Neutrophil (primary cell): Measurements from ENCODE around the gene FKBP15.

Experiments
- H3K27ac ChIP-seq: fragments of 200-600 bp; sonication (generic); 2 replicates; pipeline ENCODE4 v1.5.1; 2016; ENCODE audit warnings: mild to moderate bottlenecking, moderate library complexity
- H3K27me3 ChIP-seq: fragments of 200-600 bp; sonication (generic); 2 replicates; pipeline ENCODE4 v1.6.0; 2016; ENCODE audit warnings: mild to moderate bottlenecking
- H3K36me3 ChIP-seq: fragments of 200-600 bp; sonication (generic); 2 replicates; pipeline ENCODE4 v1.5.1; 2017
- H3K4me1 ChIP-seq, 2 experiments: fragments of 200-600 bp in 1 of 2; sonication (generic) in 1 of 2; 1 replicate in 1 of 2; 2 replicates in 1 of 2; pipeline versions ENCODE4 v1.5.1 to v1.6.1; 2013 to 2016; ENCODE audit warnings: low read depth in 1 of 2, low read length in 1 of 2, mild to moderate bottlenecking in 1 of 2, moderate library complexity in 1 of 2; ENCODE audit not compliant: control insufficient read depth in 1 of 2, insufficient read depth in 1 of 2
- H3K4me3 ChIP-seq, 2 experiments: fragments of 200-600 bp in 1 of 2; sonication (generic) in 1 of 2; 1 replicate in 1 of 2; 2 replicates in 1 of 2; pipeline ENCODE4 v1.5.1; 2013 to 2016; ENCODE audit warnings: low read depth in 1 of 2, low read length in 1 of 2, mild to moderate bottlenecking in 1 of 2, moderate library complexity in 1 of 2
- H3K9me3 ChIP-seq: fragments of 200-600 bp; sonication (generic); 2 replicates; pipeline ENCODE4 v1.5.1; 2016
- TF ChIP-seq, protein P1 (sequence below): fragments of 200-600 bp; sonication (generic); IDR thresholded peaks from 2 replicates; pipeline ENCODE4 v1.5.1; 2016; ENCODE audit warnings: antibody characterized with exemption

The FKBP15 gene

DNA sequence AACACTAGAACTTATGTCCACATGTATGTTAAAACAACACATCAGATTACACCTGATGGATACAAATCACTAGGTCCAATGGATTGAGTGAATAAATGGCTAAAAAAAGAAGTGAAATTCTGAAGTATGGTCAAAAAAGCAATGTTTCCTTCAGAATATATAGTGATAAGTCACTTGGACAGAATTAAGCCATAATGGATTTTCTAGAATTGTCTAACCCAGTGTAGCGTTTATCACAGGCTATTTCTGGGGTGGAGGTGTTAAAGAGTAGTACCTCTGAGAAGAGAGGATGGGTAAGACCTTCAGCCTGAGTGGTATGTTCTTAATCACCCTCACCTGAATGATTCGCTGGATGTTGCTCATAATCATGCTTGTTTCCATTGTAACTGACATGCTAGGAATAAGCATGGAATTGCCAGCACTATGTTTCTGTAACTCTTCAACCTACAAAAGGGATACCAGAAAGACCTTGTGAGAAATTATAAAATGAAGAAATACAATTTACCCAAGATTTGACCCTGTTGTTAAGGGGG is 37.1 kb downstream of the FKBP15 start:
- TF ChIP-seq, protein P1, sequence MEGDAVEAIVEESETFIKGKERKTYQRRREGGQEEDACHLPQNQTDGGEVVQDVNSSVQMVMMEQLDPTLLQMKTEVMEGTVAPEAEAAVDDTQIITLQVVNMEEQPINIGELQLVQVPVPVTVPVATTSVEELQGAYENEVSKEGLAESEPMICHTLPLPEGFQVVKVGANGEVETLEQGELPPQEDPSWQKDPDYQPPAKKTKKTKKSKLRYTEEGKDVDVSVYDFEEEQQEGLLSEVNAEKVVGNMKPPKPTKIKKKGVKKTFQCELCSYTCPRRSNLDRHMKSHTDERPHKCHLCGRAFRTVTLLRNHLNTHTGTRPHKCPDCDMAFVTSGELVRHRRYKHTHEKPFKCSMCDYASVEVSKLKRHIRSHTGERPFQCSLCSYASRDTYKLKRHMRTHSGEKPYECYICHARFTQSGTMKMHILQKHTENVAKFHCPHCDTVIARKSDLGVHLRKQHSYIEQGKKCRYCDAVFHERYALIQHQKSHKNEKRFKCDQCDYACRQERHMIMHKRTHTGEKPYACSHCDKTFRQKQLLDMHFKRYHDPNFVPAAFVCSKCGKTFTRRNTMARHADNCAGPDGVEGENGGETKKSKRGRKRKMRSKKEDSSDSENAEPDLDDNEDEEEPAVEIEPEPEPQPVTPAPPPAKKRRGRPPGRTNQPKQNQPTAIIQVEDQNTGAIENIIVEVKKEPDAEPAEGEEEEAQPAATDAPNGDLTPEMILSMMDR: no peak
- H3K27me3 ChIP-seq: no peaks in the 10 kb centered on the region
- peaks cover 30 to 31% of the 10 kb centered on the region in 2 experiments for H3K4me1 ChIP-seq
- peaks cover 71% of the 10 kb centered on the region for H3K36me3 ChIP-seq
- no peaks in the 10 kb centered on the region for H3K9me3 ChIP-seq
- no peak overlapping the region for H3K4me3 ChIP-seq
- H3K27ac ChIP-seq: no peak overlapping the region

DNA sequence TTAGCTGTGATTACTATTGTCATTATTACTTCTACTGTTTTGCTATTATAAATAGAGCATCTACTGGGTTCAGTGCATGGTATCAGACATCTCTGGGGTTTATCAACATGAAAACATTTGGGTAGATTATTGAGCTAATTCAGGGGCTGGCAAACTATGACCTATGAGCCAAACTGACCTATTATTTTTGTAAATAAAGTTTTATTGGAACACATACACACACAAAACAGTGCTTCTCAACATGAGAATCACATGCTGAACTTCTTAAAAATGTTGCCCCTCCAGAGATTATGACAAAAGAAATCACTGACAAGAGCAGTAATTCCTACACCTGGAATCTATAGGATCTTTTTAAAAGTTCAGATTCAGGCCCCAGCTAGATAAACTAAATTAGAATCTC is 39.9 kb downstream of the FKBP15 start:
- Histone ChIP-seq H3K4me1 (peaks cover 11 to 13% of the 10 kb centered on the region in 2 experiments), H3K27me3 (no peaks in the 10 kb centered on the region), H3K36me3 (peaks cover 91% of the 10 kb centered on the region), H3K27ac (no peak overlapping the region), H3K9me3 (no peaks in the 10 kb centered on the region), H3K4me3 (no peak overlapping the region)
- TF ChIP-seq, protein P1: no peak

DNA sequence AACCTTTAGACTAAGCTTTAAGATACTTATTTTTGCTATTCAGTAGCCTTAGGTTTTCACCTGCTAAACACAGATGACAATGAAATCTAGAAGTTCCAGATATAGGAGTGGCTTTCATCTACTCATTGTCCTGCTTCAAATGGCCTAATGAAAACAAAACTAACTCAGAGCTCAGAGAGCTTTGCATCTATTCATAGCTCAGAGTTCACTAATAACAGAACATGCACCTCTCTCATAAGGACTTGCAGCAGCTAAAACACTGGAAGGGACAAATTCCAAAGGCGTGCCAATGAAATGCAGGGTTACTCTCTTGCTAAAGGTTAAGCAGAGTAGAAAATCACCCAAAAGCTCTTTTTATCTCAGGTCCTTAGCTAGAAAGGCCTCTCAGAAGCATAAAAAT is 41.2 kb downstream of the FKBP15 start:
- Histone ChIP-seq H3K27ac (no peak overlapping the region), H3K27me3 (no peaks in the 10 kb centered on the region), H3K36me3 (peaks cover 92% of the 10 kb centered on the region), H3K4me3 (no peak overlapping the region), H3K9me3 (no peaks in the 10 kb centered on the region), H3K4me1 (peaks cover 8 to 12% of the 10 kb centered on the region in 2 experiments)
- TF ChIP-seq, protein P1: no peak

DNA sequence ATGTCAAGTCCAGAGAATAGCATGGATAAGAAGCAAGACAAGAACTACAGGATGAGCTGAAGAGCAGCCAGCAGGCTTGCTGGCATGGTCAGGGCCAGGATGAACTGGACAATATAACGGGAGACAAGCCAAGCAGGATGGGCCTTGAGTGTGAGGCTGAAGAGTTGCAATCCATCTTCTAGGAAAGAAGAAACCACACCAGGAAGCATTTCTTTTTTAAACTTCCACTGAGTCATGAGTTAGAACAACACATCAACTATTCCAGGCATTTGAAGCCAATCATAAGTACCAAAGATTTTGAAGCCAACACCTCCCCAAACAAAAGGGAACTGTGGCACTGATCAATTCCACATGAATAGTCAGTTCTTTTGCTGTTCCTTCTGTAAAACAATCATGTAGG is 43.0 kb downstream of the FKBP15 start:
- no peaks in the 10 kb centered on the region for H3K9me3 ChIP-seq
- H3K4me3 ChIP-seq: no peak overlapping the region
- peaks cover 8 to 12% of the 10 kb centered on the region in 2 experiments for H3K4me1 ChIP-seq
- peaks cover 91% of the 10 kb centered on the region for H3K36me3 ChIP-seq
- H3K27me3 ChIP-seq: no peaks in the 10 kb centered on the region
- peak overlapping the region; percentile 66 for H3K27ac ChIP-seq
- TF ChIP-seq, protein P1: no peak

DNA sequence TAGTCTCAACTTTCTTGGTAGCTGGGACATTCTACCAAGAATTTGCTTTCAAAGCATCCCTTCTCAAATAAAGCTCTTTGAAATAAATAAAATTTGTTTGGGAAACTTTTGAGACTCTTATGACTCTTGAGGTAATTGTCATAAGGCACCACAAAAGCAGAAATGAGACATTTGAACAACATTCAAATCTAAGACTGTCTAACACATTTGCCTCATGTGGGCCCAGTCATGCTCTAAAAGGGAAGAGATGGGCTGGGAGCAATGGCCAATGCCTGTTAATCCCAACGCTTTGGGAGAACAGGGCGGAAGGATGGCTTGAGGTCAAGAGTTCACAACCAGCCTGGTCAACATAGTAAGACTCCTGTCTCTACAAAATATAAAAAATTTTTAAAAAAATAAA is 43.8 kb downstream of the FKBP15 start:
- H3K27me3 ChIP-seq: no peaks in the 10 kb centered on the region
- peak overlapping the region; percentile 66 for H3K27ac ChIP-seq
- no peaks in the 10 kb centered on the region for H3K9me3 ChIP-seq
- TF ChIP-seq, protein P1: no peak
- H3K4me3 ChIP-seq: no peak overlapping the region
- peaks cover 8 to 12% of the 10 kb centered on the region in 2 experiments for H3K4me1 ChIP-seq
- peaks cover 91% of the 10 kb centered on the region for H3K36me3 ChIP-seq
